Mesenteric fat pad (tissue), 1 donor: ENCODE results near the gene CRISPLD2. TPM values are rescaled to one million over a fixed set of nuclear protein-coding genes. Genes with fewer than 3 reads are reported as not detected.

Experiments
- DNase-seq: peaks from one replicate; pipeline ENCODE4 v3.0.0-alpha.2; 2020; ENCODE audit warnings: low spot score
- long read RNA-seq: library from polyadenylated mRNA; unstranded; transcript quantifications from one replicate; pipeline ENCODE4 v2.0.0, GENCODE V29; 2020
- total RNA-seq: library from RNA; stranded (reverse); fragmentation: NEBNext Ultra II Directional; extraction: Animal tissue kit (Norgen Biotek cat#: 25700); gene quantifications from one replicate; pipeline ENCODE4 v1.2.1, GENCODE V29; 2021
- donor health status: DM: yes; HTN: yes; CAD: no.

Gene CRISPLD2, protein sequence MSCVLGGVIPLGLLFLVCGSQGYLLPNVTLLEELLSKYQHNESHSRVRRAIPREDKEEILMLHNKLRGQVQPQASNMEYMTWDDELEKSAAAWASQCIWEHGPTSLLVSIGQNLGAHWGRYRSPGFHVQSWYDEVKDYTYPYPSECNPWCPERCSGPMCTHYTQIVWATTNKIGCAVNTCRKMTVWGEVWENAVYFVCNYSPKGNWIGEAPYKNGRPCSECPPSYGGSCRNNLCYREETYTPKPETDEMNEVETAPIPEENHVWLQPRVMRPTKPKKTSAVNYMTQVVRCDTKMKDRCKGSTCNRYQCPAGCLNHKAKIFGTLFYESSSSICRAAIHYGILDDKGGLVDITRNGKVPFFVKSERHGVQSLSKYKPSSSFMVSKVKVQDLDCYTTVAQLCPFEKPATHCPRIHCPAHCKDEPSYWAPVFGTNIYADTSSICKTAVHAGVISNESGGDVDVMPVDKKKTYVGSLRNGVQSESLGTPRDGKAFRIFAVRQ
- 256 TPM for total RNA-seq
- long read RNA-seq, full-length matches to known transcripts = 32 of 243 reads
- long read RNA-seq, partial matches to known transcripts = 51 of 243 reads
- long read RNA-seq, other reads (novel, unspliced or antisense) = 160 of 243 reads

DNA sequence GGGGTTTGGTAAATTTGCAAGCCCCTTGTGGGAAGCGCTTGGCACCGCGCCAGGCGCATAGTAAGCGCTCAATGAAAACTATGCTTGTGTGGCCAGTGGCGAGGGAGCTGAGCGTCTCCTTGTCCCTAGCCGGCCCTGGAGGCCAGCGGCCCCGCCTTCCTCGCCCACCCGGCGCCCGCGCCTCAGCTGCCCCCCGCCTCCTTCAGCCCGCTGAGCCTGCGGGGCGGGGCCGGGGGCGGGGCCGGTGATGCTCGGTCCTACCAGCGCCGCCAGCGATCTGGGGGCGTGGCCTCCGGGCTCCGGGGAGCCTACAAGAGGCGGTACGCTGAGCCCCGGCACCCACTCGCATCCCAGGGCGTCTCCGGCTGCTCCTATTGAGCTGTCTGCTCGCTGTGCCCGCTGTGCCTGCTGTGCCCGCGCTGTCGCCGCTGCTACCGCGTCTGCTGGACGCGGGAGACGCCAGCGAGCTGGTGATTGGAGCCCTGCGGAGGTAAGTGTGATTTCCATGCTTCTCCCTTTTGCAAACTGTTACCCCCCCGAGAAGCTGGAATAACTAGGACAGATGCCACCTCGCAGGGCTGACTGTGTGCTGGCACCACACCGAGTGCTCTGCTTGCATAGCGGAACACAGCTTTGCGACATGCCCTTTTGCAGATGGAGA lies at the start of gene CRISPLD2:
CRISPLD2 (plus strand) TSS at position 342 of the 661 bp plus-strand sequence. CDS start 18,511 bp downstream, outside the sequence.
- DNase-seq = peak; percentile 97

DNA sequence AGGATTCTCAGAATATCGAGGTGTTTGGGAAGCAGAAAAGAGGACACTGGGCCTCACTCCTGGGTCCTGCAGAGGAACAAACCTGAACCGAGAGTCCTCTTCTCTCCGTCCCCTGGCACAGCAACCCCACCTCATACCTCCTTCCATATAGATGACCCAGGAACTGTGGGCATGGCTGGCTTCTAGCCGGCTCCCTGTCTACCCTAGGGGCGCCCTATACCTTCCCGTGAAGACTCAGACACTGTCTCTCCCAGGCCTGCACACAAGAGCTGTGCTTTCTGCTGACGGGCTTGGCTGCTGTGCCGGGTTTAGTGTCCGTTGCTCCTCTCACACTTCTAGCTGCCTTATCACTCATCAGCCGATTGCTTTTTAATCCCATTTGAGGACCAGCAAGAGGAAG lies 46.5 kb upstream of the CRISPLD2 start:
- DNase-seq = no peak

DNA sequence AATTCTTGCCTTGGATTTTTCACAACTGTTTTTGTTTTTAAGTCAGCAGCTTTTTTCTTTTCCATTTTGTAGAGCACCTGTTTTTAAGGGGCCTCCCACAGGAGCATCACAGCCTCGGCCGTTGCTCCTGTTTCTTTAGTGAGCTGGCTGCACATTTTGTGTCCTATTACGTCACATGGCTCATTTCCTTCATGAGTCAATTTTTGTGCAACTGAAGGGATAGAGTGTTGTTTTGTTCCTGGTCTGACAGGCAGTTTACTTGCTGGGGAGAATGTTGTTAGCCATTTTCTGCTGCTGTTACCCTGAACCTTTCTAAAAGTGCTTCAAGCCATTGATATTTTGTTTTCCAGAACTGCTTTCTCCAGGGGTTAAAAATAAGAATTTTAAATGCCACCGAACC lies 45.0 kb upstream of the CRISPLD2 start:
- no peak for DNase-seq

- no peak for DNase-seq
Observed at GRCh38 chr16:84775262-84775810, 44.4 kb upstream of the CRISPLD2 start.

- no peak for DNase-seq
Observed at GRCh38 chr16:84777435-84777834, 42.4 kb upstream of the CRISPLD2 start.

GRCh38 chr16:84778720-84779119 lies 41.1 kb upstream of the CRISPLD2 start:
- no peak for DNase-seq

GRCh38 chr16:84780063-84780462 lies 39.7 kb upstream of the CRISPLD2 start:
- no peak for DNase-seq

DNA sequence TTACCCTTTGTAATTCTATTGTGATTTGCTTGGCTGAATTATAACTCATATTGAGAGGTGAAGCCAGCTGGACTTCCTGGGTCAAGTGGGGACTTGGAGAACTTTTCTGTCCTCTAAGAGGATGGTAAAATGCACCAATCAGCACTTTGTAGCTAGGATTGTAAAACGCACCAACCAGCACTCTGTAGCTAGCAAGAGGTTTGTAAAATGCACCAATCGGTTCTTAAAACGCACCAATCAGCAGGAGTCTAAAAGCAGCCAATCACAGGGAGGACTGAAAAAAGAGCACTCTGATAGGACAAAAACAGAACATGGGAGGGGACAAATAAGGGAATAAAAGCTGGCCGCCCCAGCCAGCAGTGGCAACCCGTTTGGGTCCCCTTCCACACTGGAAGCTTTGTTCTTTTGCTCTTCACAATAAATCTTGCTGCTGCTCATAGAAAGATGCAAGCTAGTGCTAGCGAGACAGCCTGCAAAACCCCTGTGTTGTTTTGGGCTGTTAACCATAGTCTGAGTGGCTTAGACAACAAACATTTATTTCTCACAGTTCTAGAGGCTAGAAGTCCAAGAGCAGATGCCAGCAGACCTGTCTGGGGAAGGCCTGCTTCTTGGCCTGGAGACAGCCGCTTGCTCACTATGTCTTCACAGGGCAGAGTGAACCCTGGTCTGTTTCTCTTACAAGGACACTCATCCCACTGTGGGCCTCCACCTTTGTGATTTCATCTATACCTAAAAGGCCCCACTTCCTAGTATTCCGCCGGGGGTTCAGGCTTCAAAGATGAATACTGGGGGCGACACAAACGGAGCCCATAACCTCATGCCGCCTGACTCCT lies 39.0 kb upstream of the CRISPLD2 start:
- no peak for DNase-seq

DNA sequence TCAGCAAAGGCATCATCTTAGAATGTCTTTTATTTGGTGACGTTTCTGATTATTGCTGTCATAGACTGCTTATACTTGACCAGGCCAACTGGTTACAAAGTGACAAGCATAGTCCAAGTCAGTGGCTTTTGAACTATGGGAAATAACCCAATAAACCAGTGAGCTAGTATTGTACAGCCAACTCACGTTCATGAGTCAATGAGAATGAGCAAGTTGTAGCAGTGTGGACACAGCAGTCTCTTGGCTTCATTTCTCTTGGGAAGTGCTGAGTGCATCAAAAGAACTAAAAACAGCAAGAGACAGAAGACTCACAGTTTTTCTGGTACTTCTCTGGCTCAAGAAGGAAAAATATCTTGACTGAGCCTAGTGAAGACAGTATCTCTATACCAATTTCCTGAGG lies 36.9 kb upstream of the CRISPLD2 start:
- DNase-seq = no peak

DNA sequence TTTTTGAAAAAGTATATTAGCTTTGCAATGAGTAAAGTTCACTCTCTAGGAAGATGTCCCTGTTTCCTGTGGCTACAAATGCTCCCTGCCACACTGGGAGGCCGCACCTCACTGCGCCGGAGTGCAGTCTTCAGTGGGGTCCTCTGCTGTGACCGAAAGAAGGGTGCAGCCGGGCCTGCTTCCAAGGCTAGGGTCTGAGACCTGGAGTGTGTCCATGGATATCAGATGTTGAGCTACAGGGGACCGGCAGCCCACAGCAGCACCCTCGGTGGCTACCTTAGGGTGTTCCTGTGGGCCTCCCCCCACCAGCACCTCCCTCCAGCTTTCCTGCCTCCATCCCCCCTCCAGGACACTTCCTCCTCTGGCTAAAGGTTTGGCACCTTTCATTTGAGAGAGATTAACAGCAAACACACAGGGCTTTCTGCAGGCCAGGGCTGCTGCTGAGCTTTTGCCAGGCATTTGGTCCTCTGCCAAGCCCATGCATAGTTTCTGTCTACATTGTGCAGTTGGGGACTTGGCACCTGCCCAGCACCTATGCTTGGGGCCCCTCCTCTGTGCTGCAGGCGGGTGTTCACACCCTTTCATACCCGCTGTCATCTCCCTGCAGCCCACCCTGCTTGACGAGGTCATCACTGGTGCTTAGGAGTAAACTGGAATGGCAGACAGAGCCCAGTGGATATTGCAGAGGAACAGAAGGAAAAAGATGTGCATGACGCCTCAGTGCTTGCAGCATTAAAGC lies 33.8 kb upstream of the CRISPLD2 start:
- DNase-seq = no peak

- no peak for DNase-seq
Observed at GRCh38 chr16:84786605-84787262, 33.1 kb upstream of the CRISPLD2 start.

DNA sequence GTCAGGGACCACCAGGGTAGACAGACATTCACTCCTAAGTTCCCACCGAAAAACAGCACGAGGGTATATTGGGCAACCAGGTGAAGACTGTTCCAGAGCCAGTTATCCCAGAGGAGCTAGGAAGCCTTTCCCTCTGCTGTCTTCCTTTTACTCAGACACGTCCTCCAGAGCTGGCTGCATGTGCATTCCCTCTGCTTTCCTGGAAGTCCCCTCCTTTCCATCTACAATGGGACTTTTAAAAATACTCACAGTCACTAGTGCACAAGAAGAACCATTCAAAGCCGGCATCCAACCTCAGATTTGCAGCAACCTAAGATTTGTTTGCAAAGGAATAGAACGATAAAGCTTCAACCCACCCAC lies 32.5 kb upstream of the CRISPLD2 start:
- no peak for DNase-seq

- no peak for DNase-seq
Observed at GRCh38 chr16:84788920-84789391, 30.8 kb upstream of the CRISPLD2 start.

GRCh38 chr16:84789431-84789830 lies 30.4 kb upstream of the CRISPLD2 start:
- DNase-seq = no peak

- no peak for DNase-seq
Observed at GRCh38 chr16:84790301-84790700, 29.5 kb upstream of the CRISPLD2 start.

DNA sequence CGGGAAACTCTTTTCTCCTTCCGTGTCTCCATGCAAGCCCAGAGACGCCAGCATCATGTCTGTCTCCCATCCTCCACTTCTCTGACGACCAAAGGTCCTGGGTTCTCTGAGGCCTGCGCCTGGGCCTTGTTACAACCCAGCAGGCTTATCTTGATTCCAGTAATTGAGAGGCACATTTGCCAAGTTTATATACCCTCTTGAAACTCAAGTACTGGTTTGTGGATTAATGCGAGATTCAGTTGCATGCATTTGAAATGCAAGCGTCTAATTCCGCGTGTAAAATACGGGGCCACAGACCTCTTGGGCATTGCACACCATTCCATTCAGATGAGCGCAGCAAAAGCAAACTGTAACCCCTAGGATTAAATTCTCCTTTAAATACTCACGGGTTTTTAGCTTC lies 28.7 kb upstream of the CRISPLD2 start:
- DNase-seq = no peak

DNA sequence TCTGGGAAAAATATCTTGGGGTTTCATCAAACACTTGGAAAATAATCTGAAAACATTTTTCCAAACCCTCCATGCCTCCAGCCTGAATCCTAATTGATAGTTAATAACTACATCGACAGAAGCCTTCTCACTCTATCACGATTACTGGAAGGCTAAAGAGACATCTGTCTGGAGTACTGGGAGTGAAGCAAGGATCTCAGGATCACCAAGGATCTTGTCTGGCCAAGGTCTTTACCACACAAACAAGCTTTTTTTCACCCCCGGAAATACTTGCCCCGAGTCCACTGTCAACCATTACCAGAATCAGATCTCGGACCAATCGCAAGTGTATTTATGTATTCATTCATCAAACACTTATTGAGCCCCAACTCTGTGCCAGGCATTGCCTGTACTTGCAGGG lies 28.3 kb upstream of the CRISPLD2 start:
- no peak for DNase-seq

DNA sequence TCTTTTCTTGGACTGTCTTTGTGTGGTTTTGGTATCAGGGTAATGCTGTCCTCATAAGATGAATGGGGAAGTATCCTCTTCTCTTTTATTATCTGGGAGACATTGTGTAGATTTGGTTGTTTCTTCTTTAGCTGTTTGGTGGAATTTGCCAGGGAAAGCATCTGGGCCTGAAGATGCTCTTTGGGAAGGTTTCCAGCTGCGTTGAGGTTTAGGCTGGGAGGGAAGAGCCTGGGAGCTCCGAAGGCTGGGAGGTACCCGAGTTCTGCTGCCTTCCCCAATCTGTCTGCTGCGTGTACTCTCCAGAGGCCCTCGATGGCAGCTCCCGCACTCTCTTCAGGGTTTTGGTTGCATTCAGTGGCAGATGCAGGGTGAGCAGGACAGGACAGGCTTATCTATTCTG lies 25.6 kb upstream of the CRISPLD2 start:
- no peak for DNase-seq

DNA sequence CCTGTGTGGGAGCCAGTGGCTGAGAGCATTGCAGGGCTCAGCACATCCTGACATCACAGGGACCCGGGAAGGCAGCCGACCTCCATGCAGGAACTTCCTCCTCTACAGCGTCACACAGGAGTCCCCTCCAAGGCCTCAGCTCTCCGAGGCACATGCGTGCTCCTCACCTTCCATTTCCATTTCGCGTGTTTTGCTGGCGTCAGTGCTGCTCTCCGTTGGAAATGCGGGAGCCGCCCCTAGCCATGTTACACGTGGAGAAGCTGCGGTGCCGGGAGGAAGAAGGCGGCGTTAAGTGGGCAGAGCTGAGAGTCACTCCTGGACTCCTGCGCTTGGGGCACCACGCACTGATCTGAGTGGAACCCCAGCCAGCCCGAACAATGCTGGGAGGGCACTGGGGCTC lies 25.2 kb upstream of the CRISPLD2 start:
- no peak for DNase-seq
